Measurements from ENCODE around the gene FAM13C.

- no peak for TF ChIP-seq CTCF (IDR thresholded peaks at IDR 0.05; ENCODE audit: borderline replicate concordance, extremely low read depth, low read length, poor library complexity, severe bottlenecking)
- no peak for TF ChIP-seq EZH2 (IDR thresholded peaks at IDR 0.05; ENCODE audit: borderline replicate concordance, low read depth, low read length, severe bottlenecking)
These were observed 132.9 kb downstream of the FAM13C start for GRCh38 chr10:59229441-59229840.

Data from DND-41 (cell line).